HCT116 (cell line): ENCODE results near the gene EIF2AK2. TPM values are rescaled to one million over a fixed set of nuclear protein-coding genes. Genes with fewer than 3 reads are reported as not detected.

Source experiments
- ATAC-seq: fragments of 200-7000 bp; cut with Tn5 transposase; 2 replicates; pipeline ENCODE4 v1.9.1; 2020; ENCODE audit warnings: mild to moderate bottlenecking, moderate library complexity
- BruUV-seq: library from RNA; stranded (reverse); fragments of 400-500 nt; replicated peaks from 2 replicates; lab custom pipeline; 2021; lab: Mats Ljungman, UMichigan
- CTCF ChIA-PET: fragments of 300-600 bp; sonication (Branson Sonifier 250); formaldehyde crosslinking; loops from one replicate; lab custom pipeline; 2021; ENCODE audit warnings: antibody characterized with exemption; lab: Charles Lee
- POLR2A ChIA-PET: fragments of 300-600, 350-600 bp; sonication (Branson Sonifier 250); formaldehyde crosslinking; loops from one replicate; lab custom pipeline; 2021; ENCODE audit warnings: antibody characterized with exemption; lab: Charles Lee
- RAD21 ChIA-PET, 2 experiments: fragments of 300-600 bp; sonication (Branson Sonifier 250); formaldehyde crosslinking; loops; one replicate each; lab custom pipeline; 2023; ENCODE audit warnings: low total read pairs in 2 of 2; ENCODE audit not compliant: uncharacterized antibody in 2 of 2, unreplicated experiment in 2 of 2, low non-redundant PET in 1 of 2; lab: Charles Lee
- DNase-seq: peaks from one replicate; pipeline ENCODE4 v3.0.0-alpha.2; 2010; ENCODE audit warnings: low read depth, low spot score
- H2AFZ ChIP-seq: fragments of 200-600 bp; shearing (Covaris generic), sonication (generic); 2 replicates; pipeline ENCODE4 v1.6.1; 2017; ENCODE audit warnings: low read depth, mixed run types, mixed read lengths, antibody characterized with exemption, low read length; ENCODE audit not compliant: poor library complexity, severe bottlenecking
- H3K27ac ChIP-seq: 2 replicates; pipeline ENCODE4 v1.5.1; 2012; ENCODE audit warnings: low read depth, low read length
- H3K27me3 ChIP-seq: fragments of 200-600 bp; sonication (generic); 2 replicates; pipeline ENCODE4 v1.6.1; 2016; ENCODE audit warnings: mixed run types, low read length, mixed read lengths; ENCODE audit not compliant: insufficient read depth
- H3K36me3 ChIP-seq, 2 experiments: fragments of 200-500 bp in 1 of 2; fragments of 200-600 bp in 1 of 2; sonication (Bioruptor generic) in 1 of 2; sonication (generic) in 1 of 2; 2 replicates each; pipeline versions ENCODE4 v1.5.1 to v1.6.1; 2014 to 2016; ENCODE audit warnings: low read length in 2 of 2, inconsistent platforms in 1 of 2, mixed read lengths in 1 of 2, mixed run types in 1 of 2; ENCODE audit not compliant: insufficient read depth in 2 of 2, control insufficient read depth in 1 of 2
- H3K4me1 ChIP-seq, 2 experiments: fragments of 200-600 bp in 1 of 2; sonication (generic) in 1 of 2; 2 replicates each; pipeline versions ENCODE4 v1.5.1 to v1.6.1; 2012 to 2017; ENCODE audit warnings: low read length in 2 of 2, inconsistent platforms in 1 of 2, mild to moderate bottlenecking in 1 of 2, mixed read lengths in 1 of 2, mixed run types in 1 of 2, moderate library complexity in 1 of 2; ENCODE audit not compliant: insufficient read depth in 2 of 2, control insufficient read depth in 1 of 2
- H3K4me2 ChIP-seq: fragments of 200-600 bp; sonication (generic); 2 replicates; pipeline ENCODE4 v1.6.1; 2017; ENCODE audit warnings: mixed run types, low read length, mixed read lengths
- H3K4me3 ChIP-seq, 2 experiments: fragments of 200-600 bp in 1 of 2; sonication (generic) in 1 of 2; replicated peaks in 1 of 2; 2 replicates each; pipeline ENCODE4 v1.5.1; 2011 to 2016; ENCODE audit warnings: low read length in 2 of 2, control low read depth in 1 of 2, low read depth in 1 of 2, mild to moderate bottlenecking in 1 of 2, mixed read lengths in 1 of 2, mixed run types in 1 of 2
- H3K79me2 ChIP-seq: fragments of 200-600 bp; sonication (generic); 2 replicates; pipeline ENCODE4 v1.6.1; 2017; ENCODE audit warnings: mild to moderate bottlenecking, mixed run types, low read length, moderate library complexity, mixed read lengths; ENCODE audit not compliant: insufficient read depth
- H3K9ac ChIP-seq: fragments of 200-600 bp; sonication (generic); 2 replicates; pipeline ENCODE4 v1.6.1; 2016; ENCODE audit warnings: low read length, mixed read lengths
- H3K9me2 ChIP-seq: fragments of 200-600 bp; sonication (generic), shearing (Covaris generic); 2 replicates; pipeline ENCODE4 v1.6.1; 2017; ENCODE audit warnings: mixed run types, mild to moderate bottlenecking, moderate library complexity; ENCODE audit not compliant: insufficient read depth
- H3K9me3 ChIP-seq, 2 experiments: fragments of 200-500 bp in 1 of 2; fragments of 200-600 bp in 1 of 2; sonication (Bioruptor generic) in 1 of 2; sonication (generic) in 1 of 2; 2 replicates each; pipeline ENCODE4 v1.6.1; 2014 to 2017; ENCODE audit warnings: low read length in 2 of 2, mixed read lengths in 2 of 2, inconsistent platforms in 1 of 2, low read depth in 1 of 2, mild to moderate bottlenecking in 1 of 2, mixed run types in 1 of 2, moderate library complexity in 1 of 2; ENCODE audit not compliant: control insufficient read depth in 1 of 2, insufficient read depth in 1 of 2
- H4K20me1 ChIP-seq: fragments of 200-600 bp; sonication (generic), shearing (Covaris generic); 2 replicates; pipeline ENCODE4 v1.6.1; 2017; ENCODE audit warnings: mixed run types, mild to moderate bottlenecking, moderate library complexity; ENCODE audit not compliant: insufficient read depth
- ATF3 ChIP-seq: IDR thresholded peaks from 2 replicates; pipeline ENCODE4 v1.6.1; 2012
- CBX3 ChIP-seq: IDR thresholded peaks from 2 replicates; pipeline ENCODE4 v1.6.1; 2012; ENCODE audit warnings: low read depth
- CEBPB ChIP-seq: IDR thresholded peaks from 2 replicates; pipeline ENCODE4 v1.6.1; 2012; ENCODE audit warnings: low read depth
- CTCF ChIP-seq, 3 experiments: fragments of 200-600 bp in 1 of 3; sonication (generic) in 1 of 3; IDR thresholded peaks in 2 of 3; conservative IDR thresholded peaks in 1 of 3; 2 replicates each; pipeline ENCODE4 v1.5.1; 2012 to 2017; ENCODE audit warnings: low read depth in 2 of 3, low read length in 2 of 3, antibody characterized with exemption in 1 of 3, borderline replicate concordance in 1 of 3, control low read depth in 1 of 3, mild to moderate bottlenecking in 1 of 3, mixed read lengths in 1 of 3, mixed run types in 1 of 3, moderate library complexity in 1 of 3; ENCODE audit not compliant: insufficient read depth in 1 of 3
- JUND ChIP-seq: IDR thresholded peaks from 2 replicates; pipeline ENCODE4 v1.6.1; 2012
- RAD21 ChIP-seq: IDR thresholded peaks from 2 replicates; pipeline ENCODE4 v1.6.1; 2012; ENCODE audit warnings: low read depth, mild to moderate bottlenecking
- REST ChIP-seq: IDR thresholded peaks from 2 replicates; pipeline ENCODE4 v1.6.1; 2012; ENCODE audit warnings: low read depth
- intact Hi-C: fragments of 100-400 bp; cut with micrococcal nuclease; formaldehyde crosslinking; loops from 2 replicates; pipeline ENCODE4 v1.10.0; 2022
- total RNA-seq: library from RNA; stranded (reverse); gene quantifications from one replicate; pipeline ENCODE4 v1.2.1, GENCODE V29; 2021; ENCODE audit not compliant: unreplicated experiment

The EIF2AK2 gene
- total RNA-seq, 1 experiment from 2014 or later, result 40.7 TPM

- peak; percentile 42 for DNase-seq
- H4K20me1 ChIP-seq, result no peaks in the 10 kb centered on the region
- H3K4me2 ChIP-seq, result peak overlapping the region; percentile 69
- H3K4me3 ChIP-seq, result peak overlapping the region; percentile 22 to 42
- TF ChIP-seq JUND (no peak), ATF3 (no peak), CEBPB (peak; percentile 85), REST (no peak), RAD21 (peak; percentile 83), CTCF (IDR thresholded peaks at IDR 0.05 in 2 of 3, conservative IDR thresholded peaks at IDR 0.05 in 1 of 3; ENCODE audit: borderline replicate concordance in 1 of 3, insufficient read depth in 1 of 3, low read depth in 2 of 3, low read length in 2 of 3) (peak; percentile 47 to 77 (median 74); a peak in 5 of 6 replicates), CBX3 (peak; percentile 55; the same call in 1 of the 2 replicates)
- intact Hi-C loops, result no loop called here
- ChIA-PET POLR2A (no interaction called here), CTCF (interaction anchor here (1.4 to 1.6 kb wide), 3 partner anchors 10 to 228 kb away, joined by 3 to 4 read pairs (median 3); no protein-coding TSS in a partner anchor), RAD21 (no interaction called here)
- peaks cover 0 to 7% of the 10 kb centered on the region in 2 experiments; a peak in 3 of 4 replicates for H3K4me1 ChIP-seq
- H2AFZ ChIP-seq, result peak overlapping the region; percentile 98
- no peaks in the 10 kb centered on the region for H3K79me2 ChIP-seq
- no peaks in the 10 kb centered on the region for H3K9me2 ChIP-seq
- H3K9ac ChIP-seq, result peak overlapping the region; percentile 19; the same call in 1 of the 2 replicates
- H3K9me3 ChIP-seq, result peaks cover 7 to 13% of the 10 kb centered on the region in 2 experiments; a peak in 3 of 4 replicates
- peak; percentile 97 for ATAC-seq
- H3K27me3 ChIP-seq, result no peaks in the 10 kb centered on the region
- BruUV-seq, result no TSS peak
- H3K36me3 ChIP-seq, result no peaks in the 10 kb centered on the region
- 0 out of 2 replicates have a peak overlapping the region, but pooled peaks have one; percentile 14 for H3K27ac ChIP-seq
Observed at GRCh38 chr2:37168217-37168981, 11.6 kb upstream of the EIF2AK2 start.
